Stomach (tissue), 9 donors: Measurements from ENCODE around the gene MSH6. TPM values are rescaled to one million over a fixed set of nuclear protein-coding genes. Genes with fewer than 3 reads are reported as not detected.
A peak's percentile ranks its signal among the peaks of the same experiment; 100 is the strongest.

Experiments
- DNase-seq, 2 donors: peaks; one replicate each; pipeline versions ENCODE4 v3.0.0 to v3.0.0-alpha.2; 2013 to 2019
- H3K27ac ChIP-seq, 5 donors: fragments of 200-600 bp in 4 of 5; sonication (generic) in 4 of 5; one replicate each; pipeline ENCODE4 v1.5.1; 2013 to 2019; ENCODE audit warnings: mild to moderate bottlenecking in 1 of 5, moderate library complexity in 1 of 5
- H3K27me3 ChIP-seq, 3 donors: fragments of 200-600 bp; sonication (generic); one replicate each; pipeline ENCODE4 v1.5.1; 2017 to 2019; ENCODE audit warnings: mixed run types in 1 of 3
- H3K36me3 ChIP-seq, 4 donors: fragments of 200-600 bp; sonication (generic); 1 replicate in 3 of 4; 2 replicates in 1 of 4; pipeline ENCODE4 v1.5.1; 2016 to 2019
- H3K4me1 ChIP-seq, 4 donors: fragments of 200-600 bp; sonication (generic); one replicate each; pipeline ENCODE4 v1.5.1; 2016 to 2019
- H3K4me3 ChIP-seq, 4 donors: fragments of 200-600 bp; sonication (generic) in 3 of 4; one replicate each; pipeline ENCODE4 v1.5.1; 2016 to 2019; ENCODE audit warnings: mild to moderate bottlenecking in 1 of 4
- H3K9me3 ChIP-seq, 4 donors: fragments of 200-600 bp; sonication (generic); one replicate each; pipeline ENCODE4 v1.5.1; 2016 to 2019
- EP300 ChIP-seq: sonication (generic); formaldehyde crosslinking; IDR thresholded peaks from one replicate; pipeline ENCODE4 v1.6.1; 2017; ENCODE audit warnings: antibody characterized with exemption
- POLR2A ChIP-seq, 4 donors: fragments of 450-650 bp; IDR thresholded peaks; one replicate each; pipeline ENCODE4 v1.6.1; 2016; ENCODE audit warnings: antibody characterized with exemption in 4 of 4, control low read depth in 2 of 4, mild to moderate bottlenecking in 1 of 4, moderate library complexity in 1 of 4
- POLR2AphosphoS5 ChIP-seq, 3 donors: sonication (generic); formaldehyde crosslinking; IDR thresholded peaks; one replicate each; pipeline ENCODE4 v1.6.1; 2016; ENCODE audit warnings: antibody characterized with exemption in 3 of 3
- WGBS, 5 donors: extraction: QIAGEN DNeasy Blood & Tissue Kit in 3 of 5; methylation state at CpG; one replicate each; pipeline versions ENCODE4 v1.1.5 to v1.1.7; 2013 to 2018; 5-methylcytosine and 5-hydroxymethylcytosine counted together
- intact Hi-C: fragments of 100-400 bp; cut with DNase I; formaldehyde crosslinking; loops from one replicate; pipeline ENCODE4 v1.15.1; 2023; ENCODE audit warnings: low total_unique reads
- polyA plus RNA-seq, 3 donors: library from polyadenylated mRNA; stranded (reverse); fragments of 200-250 nt; gene quantifications; one replicate each; pipeline ENCODE4 v1.2.3, GENCODE V29; 2013
- total RNA-seq, 5 donors: library from RNA; depleted of rRNA; stranded (reverse); fragments of >200 nt; gene quantifications; one replicate each; pipeline versions ENCODE4 v1.1.0 to v1.2.3, GENCODE V29; 2014 to 2016
- TF ChIP-seq, protein P1 (sequence below), 7 experiments: fragments of 450-650 bp in 4 of 7; fragments of 200-600 bp in 3 of 7; sonication (generic) in 3 of 7; IDR thresholded peaks; one replicate each; pipeline ENCODE4 v1.5.1; 2016 to 2019; ENCODE audit warnings: antibody characterized with exemption in 7 of 7, control low read depth in 2 of 7, mild to moderate bottlenecking in 1 of 7
- donor health status: healthy with polysubstance abuse.
- donor health status: Bipolar disorder and iron deficiency.
- donor health status: healthy.

Gene MSH6
- total and polyA plus RNA-seq, 8 donors: 5.7 to 45.7 (median 9.1) TPM

DNA sequence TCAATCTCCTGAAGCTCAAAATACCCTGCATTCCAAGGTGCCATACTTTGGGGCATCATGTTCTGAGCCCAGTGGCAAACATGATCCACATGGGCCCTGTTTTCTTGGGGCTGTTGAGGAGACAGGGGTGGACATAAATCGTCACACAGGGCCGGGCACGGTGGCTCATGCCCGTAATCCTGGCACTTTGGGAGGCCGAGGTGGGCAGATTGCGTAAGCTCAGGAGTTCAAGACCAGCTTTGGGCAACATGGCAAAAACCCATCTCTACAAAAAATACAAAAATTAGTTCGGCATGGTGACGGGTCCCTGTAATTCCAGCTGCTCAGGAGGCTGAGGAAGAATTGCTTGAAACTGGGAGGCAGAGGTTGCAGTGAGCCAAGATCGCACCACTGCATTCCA is 13.6 kb upstream of the MSH6 start:
- TF ChIP-seq, protein P1, sequence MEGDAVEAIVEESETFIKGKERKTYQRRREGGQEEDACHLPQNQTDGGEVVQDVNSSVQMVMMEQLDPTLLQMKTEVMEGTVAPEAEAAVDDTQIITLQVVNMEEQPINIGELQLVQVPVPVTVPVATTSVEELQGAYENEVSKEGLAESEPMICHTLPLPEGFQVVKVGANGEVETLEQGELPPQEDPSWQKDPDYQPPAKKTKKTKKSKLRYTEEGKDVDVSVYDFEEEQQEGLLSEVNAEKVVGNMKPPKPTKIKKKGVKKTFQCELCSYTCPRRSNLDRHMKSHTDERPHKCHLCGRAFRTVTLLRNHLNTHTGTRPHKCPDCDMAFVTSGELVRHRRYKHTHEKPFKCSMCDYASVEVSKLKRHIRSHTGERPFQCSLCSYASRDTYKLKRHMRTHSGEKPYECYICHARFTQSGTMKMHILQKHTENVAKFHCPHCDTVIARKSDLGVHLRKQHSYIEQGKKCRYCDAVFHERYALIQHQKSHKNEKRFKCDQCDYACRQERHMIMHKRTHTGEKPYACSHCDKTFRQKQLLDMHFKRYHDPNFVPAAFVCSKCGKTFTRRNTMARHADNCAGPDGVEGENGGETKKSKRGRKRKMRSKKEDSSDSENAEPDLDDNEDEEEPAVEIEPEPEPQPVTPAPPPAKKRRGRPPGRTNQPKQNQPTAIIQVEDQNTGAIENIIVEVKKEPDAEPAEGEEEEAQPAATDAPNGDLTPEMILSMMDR (IDR thresholded peaks at IDR 0.05): no peak
- TF ChIP-seq POLR2AphosphoS5 (IDR thresholded peaks at IDR 0.05): no peak
- TF ChIP-seq POLR2A (IDR thresholded peaks at IDR 0.05): no peak
- no peak for TF ChIP-seq EP300
- intact Hi-C loops: loop anchor here (10.0 kb wide), 2 partner anchors 325 to 435 kb away; no protein-coding TSS in a partner anchor

DNA sequence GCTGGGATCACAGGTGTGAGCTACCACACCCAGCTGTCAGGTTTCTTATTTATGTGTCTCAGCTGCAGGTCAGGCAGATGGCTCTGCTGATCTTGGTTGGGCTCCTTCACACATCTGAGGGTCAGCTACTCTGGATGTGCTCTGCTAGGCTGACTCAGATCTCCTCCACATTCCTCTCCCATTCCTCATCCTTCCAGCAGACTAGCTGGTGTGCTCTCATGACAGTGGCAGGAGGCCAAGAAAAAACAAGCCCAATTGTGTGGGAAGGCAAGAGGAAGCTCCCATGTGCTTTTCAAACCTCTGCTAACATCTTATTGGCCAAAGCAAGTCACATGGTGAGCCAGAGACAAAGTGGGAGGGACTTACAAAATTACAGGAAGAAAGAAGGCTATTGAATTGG is 11.7 kb upstream of the MSH6 start:
- peaks cover 0 to 3% (median 0%) of the 10 kb centered on the region in 3 donors for H3K27me3 ChIP-seq
- DNase-seq: no peak
- H3K4me1 ChIP-seq: peaks cover 0 to 6% (median 5%) of the 10 kb centered on the region in 4 donors
- no peaks in the 10 kb centered on the region for H3K9me3 ChIP-seq
- no peak overlapping the region for H3K4me3 ChIP-seq
- TF ChIP-seq POLR2AphosphoS5 (IDR thresholded peaks at IDR 0.05) (no peak), EP300 (no peak)
- H3K36me3 ChIP-seq: no peaks in the 10 kb centered on the region
- intact Hi-C loops: no loop called here
- H3K27ac ChIP-seq: no peak overlapping the region

More for the DNA sequence above, 13.6 kb upstream of the MSH6 start:
- H3K9me3 ChIP-seq: no peaks in the 10 kb centered on the region
- H3K27ac ChIP-seq: no peak overlapping the region
- peaks cover 0 to 6% (median 5%) of the 10 kb centered on the region in 4 donors for H3K4me1 ChIP-seq
- peaks cover 0 to 3% (median 0%) of the 10 kb centered on the region in 3 donors for H3K27me3 ChIP-seq
- no peak overlapping the region for H3K4me3 ChIP-seq
- H3K36me3 ChIP-seq: no peaks in the 10 kb centered on the region
- no peak for DNase-seq
- 92 to 99% (median 95%) methylated on average over 9 of the region's 9 CpGs for WGBS, 5 donors

DNA sequence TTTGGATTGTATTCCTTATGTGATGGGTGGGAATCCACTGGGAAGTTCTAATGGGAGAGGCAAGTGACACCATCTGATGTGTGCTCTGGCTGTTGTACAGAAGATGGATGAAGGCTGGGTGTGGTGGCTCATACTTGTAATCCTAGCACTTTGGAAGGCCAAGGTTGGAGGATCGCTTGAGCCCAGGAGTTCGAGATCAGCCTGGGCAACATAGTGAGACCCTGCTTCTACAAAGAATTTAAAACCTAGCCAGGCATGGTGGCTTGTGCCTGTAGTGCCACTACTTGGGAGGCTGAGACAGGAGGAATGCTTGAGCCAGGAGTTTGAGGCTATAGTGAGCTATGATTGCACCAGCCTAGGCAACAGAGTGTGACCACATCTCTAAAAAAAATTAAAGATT is 10.6 kb upstream of the MSH6 start:
- no peak for TF ChIP-seq POLR2A (IDR thresholded peaks at IDR 0.05)
- TF ChIP-seq EP300: no peak
- no peak for TF ChIP-seq POLR2AphosphoS5 (IDR thresholded peaks at IDR 0.05)
- TF ChIP-seq, protein P1 (IDR thresholded peaks at IDR 0.05): no peak
- peaks cover 0 to 3% (median 0%) of the 10 kb centered on the region in 3 donors for H3K27me3 ChIP-seq
- H3K4me1 ChIP-seq: peaks cover 0 to 6% (median 5%) of the 10 kb centered on the region in 4 donors
- intact Hi-C loops: no loop called here
- no peaks in the 10 kb centered on the region for H3K36me3 ChIP-seq
- 95 to 100% (median 97%) methylated on average over 2 of the region's 2 CpGs for WGBS, 5 donors
- no peaks in the 10 kb centered on the region for H3K9me3 ChIP-seq
- no peak overlapping the region for H3K27ac ChIP-seq
- H3K4me3 ChIP-seq: no peak overlapping the region
- DNase-seq: no peak

DNA sequence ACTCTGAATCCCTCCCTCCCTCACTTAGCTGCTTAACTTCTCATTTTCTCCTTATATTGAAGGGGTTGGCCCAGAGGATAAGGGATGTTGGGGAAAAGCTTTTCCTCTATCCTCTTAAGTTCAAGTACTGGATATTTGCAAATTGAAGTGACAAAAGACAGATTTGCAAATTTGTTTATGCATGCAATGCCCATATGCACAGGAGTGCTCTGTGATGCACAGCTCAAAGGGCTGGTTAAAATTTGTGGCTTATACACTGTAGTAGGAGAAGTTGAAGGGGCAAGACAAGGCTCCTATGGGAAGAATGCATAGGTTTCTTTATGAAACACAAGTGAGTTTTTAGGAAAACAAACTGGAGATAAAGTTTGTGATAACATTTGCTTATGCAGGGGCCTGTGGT is 8.4 kb upstream of the MSH6 start:
- no peaks in the 10 kb centered on the region for H3K36me3 ChIP-seq
- DNase-seq: no peak
- H3K9me3 ChIP-seq: no peaks in the 10 kb centered on the region
- no peak overlapping the region for H3K4me3 ChIP-seq
- intact Hi-C loops: no loop called here
- no peak overlapping the region for H3K27ac ChIP-seq
- H3K4me1 ChIP-seq: no peaks in the 10 kb centered on the region
- TF ChIP-seq POLR2AphosphoS5 (IDR thresholded peaks at IDR 0.05) (no peak), POLR2A (IDR thresholded peaks at IDR 0.05) (no peak), EP300 (no peak)
- TF ChIP-seq, protein P1 (IDR thresholded peaks at IDR 0.05): no peak
- H3K27me3 ChIP-seq: no peaks in the 10 kb centered on the region

DNA sequence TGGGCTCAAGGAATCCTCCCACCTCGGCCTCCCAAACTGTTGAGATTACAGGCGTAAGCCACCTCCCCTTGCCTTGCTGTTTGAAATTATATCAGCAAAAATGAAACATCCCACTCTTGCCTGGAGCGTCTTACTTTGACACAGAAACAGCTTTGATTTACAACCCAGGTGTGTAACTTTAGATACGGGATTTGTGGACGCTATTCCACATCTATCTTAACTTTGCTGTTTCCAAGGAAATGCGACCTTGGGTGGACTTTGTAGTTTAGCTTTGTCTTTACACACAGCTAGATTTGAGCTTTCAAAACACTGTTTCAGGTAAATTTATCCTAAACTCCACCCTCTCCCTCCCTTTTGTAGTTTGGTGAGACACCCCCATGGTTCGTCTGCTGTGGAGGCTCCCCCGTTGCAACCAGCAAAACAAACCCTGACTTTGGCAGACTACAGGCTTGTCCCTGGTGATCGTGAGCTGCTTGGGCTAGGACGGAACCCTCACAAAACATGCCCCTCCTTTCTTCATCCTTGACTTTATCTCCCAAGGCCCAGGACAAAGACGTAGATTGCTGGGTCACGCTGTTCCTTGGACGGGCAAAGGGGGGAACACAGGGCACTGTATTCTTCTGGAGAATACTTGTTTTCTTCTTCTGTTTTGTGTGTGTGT is 5.5 kb upstream of the MSH6 start:
- H3K9me3 ChIP-seq: no peaks in the 10 kb centered on the region
- intact Hi-C loops: no loop called here
- DNase-seq: peak in 1 of 2 donors; percentile 36
- WGBS, 5 donors: 49 to 67% (median 60%) methylated on average over 13 of the region's 13 CpGs
- no peaks in the 10 kb centered on the region for H3K36me3 ChIP-seq
- no peak overlapping the region for H3K4me3 ChIP-seq
- H3K4me1 ChIP-seq: peaks cover 4 to 6% (median 6%) of the 10 kb centered on the region in 4 donors
- H3K27me3 ChIP-seq: no peaks in the 10 kb centered on the region
- H3K27ac ChIP-seq: no peak overlapping the region
- no peak for TF ChIP-seq EP300
- no peak for TF ChIP-seq POLR2AphosphoS5 (IDR thresholded peaks at IDR 0.05)
- TF ChIP-seq, protein P1 (IDR thresholded peaks at IDR 0.05): no peak
- TF ChIP-seq POLR2A (IDR thresholded peaks at IDR 0.05): no peak
